ENCODE results near the gene RAB22A.

GRCh38 chr20:58271606-58272351 lies 37.7 kb upstream of the RAB22A start:
- TF ChIP-seq CTCF (IDR thresholded peaks at IDR 0.05 in 2 of 3, conservative IDR thresholded peaks at IDR 0.05 in 1 of 3; ENCODE audit: insufficient read depth in 2 of 3, low read depth in 1 of 3, low read length in 3 of 3) (no peak), CREM (IDR thresholded peaks at IDR 0.05; ENCODE audit: low read depth) (no peak)
